ENCODE results near the gene TAF11L13.

Gene TAF11L13

GRCh38 chr5:17679597-17680203 is 47.8 kb downstream of the TAF11L13 start:
- DNase-seq (ENCODE audit: low read depth in 2 of 2) = no peak

GRCh38 chr5:17680737-17681136 is 48.8 kb downstream of the TAF11L13 start:
- DNase-seq (ENCODE audit: low read depth in 2 of 2) = no peak
